ENCODE data around the gene CCDC39. TPM values are rescaled to one million over a fixed set of nuclear protein-coding genes. Genes with fewer than 3 reads are reported as not detected.

Gene CCDC39
- total RNA-seq, 1 experiment from 2014 or later: 0.79 TPM

DNA sequence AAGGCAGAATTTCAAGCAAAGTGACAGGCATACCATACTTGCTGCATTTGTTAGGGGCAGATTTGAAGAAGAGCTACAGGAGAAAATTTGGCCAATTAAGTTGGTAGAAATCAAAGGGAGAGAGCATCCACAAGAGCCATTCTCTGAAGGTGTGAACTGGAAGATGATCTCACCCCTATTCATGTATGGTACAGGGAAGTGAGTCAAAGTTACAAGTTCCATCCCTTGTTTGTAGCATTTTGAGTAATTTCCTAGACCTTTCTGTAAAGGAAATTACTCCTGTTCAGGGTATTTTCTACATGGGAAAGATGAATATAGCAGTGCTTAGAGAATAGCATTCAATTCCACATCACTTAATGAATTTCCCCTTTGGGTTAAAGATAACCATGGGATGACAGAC lies 48.9 kb downstream of the CCDC39 start:
- no peak overlapping the region for H3K27ac Mint-ChIP-seq
- no peaks in the 10 kb centered on the region for H3K9me3 Mint-ChIP-seq

More for the DNA sequence above, 48.9 kb downstream of the CCDC39 start:
- Histone ChIP-seq H4K5ac (ENCODE audit: insufficient read length, low read depth, low read length) (no peak overlapping the region), H3K79me1 (ENCODE audit: insufficient read depth, low read depth, low read length, poor library complexity, severe bottlenecking) (no peaks in the 10 kb centered on the region), H3K23me2 (ENCODE audit: insufficient read length, low read depth, low read length, poor library complexity, severe bottlenecking) (no peaks in the 10 kb centered on the region), H3K56ac (ENCODE audit: insufficient read length, low read depth, low read length) (no peak overlapping the region), H3T11ph (ENCODE audit: low read length) (no peak overlapping the region), H2BK120ac (ENCODE audit: low read depth, low read length, poor library complexity, severe bottlenecking) (no peak overlapping the region), H2BK15ac (ENCODE audit: low read depth, low read length) (no peak overlapping the region), H4K91ac (ENCODE audit: insufficient read length, low read depth, low read length) (no peak overlapping the region), H2AFZ (ENCODE audit: low read length) (no peak overlapping the region), H3K18ac (ENCODE audit: insufficient read length, low read depth, low read length) (no peak overlapping the region), H3K4me2 (ENCODE audit: insufficient read depth, insufficient read length, low read length) (no peak overlapping the region), H4K20me1 (ENCODE audit: control insufficient read depth, insufficient read depth, insufficient read length) (no peaks in the 10 kb centered on the region), H4K8ac (replicated peaks; ENCODE audit: insufficient read length, low read depth, low read length) (no peak overlapping the region), H2BK5ac (ENCODE audit: insufficient read length, low read length) (no peak overlapping the region), H2BK20ac (ENCODE audit: low read depth, low read length, poor library complexity, severe bottlenecking) (no peak overlapping the region), H3K4me1 (ENCODE audit: insufficient read depth, low read length) (no peaks in the 10 kb centered on the region), H3K27me3 (ENCODE audit: insufficient read depth, low read length) (no peaks in the 10 kb centered on the region), H3K27ac (ENCODE audit: insufficient read length, low read depth, low read length) (no peak overlapping the region), H3K4ac (ENCODE audit: low read depth, low read length) (no peak overlapping the region), H3K23ac (ENCODE audit: insufficient read length, low read depth, low read length) (no peak overlapping the region), H2BK12ac (ENCODE audit: insufficient read length, low read depth, low read length) (no peak overlapping the region), H3K9ac (ENCODE audit: extremely low read depth, insufficient read length, low read length) (no peak overlapping the region), H3K14ac (ENCODE audit: insufficient read depth, low read length) (no peak overlapping the region), H3K79me2 (ENCODE audit: insufficient read depth, low read length) (no peaks in the 10 kb centered on the region), H3K9me3 (ENCODE audit: control insufficient read depth, low read depth, low read length) (no peaks in the 10 kb centered on the region), H2AK5ac (ENCODE audit: insufficient read length, low read length) (no peak overlapping the region)
- no peak for DNase-seq
- TF ChIP-seq, protein P1, sequence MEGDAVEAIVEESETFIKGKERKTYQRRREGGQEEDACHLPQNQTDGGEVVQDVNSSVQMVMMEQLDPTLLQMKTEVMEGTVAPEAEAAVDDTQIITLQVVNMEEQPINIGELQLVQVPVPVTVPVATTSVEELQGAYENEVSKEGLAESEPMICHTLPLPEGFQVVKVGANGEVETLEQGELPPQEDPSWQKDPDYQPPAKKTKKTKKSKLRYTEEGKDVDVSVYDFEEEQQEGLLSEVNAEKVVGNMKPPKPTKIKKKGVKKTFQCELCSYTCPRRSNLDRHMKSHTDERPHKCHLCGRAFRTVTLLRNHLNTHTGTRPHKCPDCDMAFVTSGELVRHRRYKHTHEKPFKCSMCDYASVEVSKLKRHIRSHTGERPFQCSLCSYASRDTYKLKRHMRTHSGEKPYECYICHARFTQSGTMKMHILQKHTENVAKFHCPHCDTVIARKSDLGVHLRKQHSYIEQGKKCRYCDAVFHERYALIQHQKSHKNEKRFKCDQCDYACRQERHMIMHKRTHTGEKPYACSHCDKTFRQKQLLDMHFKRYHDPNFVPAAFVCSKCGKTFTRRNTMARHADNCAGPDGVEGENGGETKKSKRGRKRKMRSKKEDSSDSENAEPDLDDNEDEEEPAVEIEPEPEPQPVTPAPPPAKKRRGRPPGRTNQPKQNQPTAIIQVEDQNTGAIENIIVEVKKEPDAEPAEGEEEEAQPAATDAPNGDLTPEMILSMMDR (conservative IDR thresholded peaks at IDR 0.05): no peak
- Mint-ChIP-seq H3K4me1 (peaks cover 2 to 4% of the 10 kb centered on the region in 2 experiments; a peak in 3 of 4 replicates), H3K4me3 (no peak overlapping the region), H3K27me3 (ENCODE audit: low read depth) (no peaks in the 10 kb centered on the region), H3K36me3 (ENCODE audit: insufficient read depth in 1 of 3, low read depth in 3 of 3) (peaks cover 3 to 5% (median 4%) of the 10 kb centered on the region in 3 experiments; a peak in 6 of 7 replicates)

Measured in H9 (cell line).